GM03348 (cell line): ENCODE results near the gene TSC22D4.
"Not testable (repeated sequence)": the region's sequence is repeated elsewhere in the genome, so short reads cannot be mapped to it uniquely, and the experiment has no call there.

Source experiments
- DNase-seq: peaks from one replicate; pipeline ENCODE4 v3.0.0; 2012; ENCODE audit warnings: low spot score

Gene TSC22D4

GRCh38 chr7:100478958-100479660 is at the start of gene TSC22D4:
Gene TSC22D4 (minus strand): TSS chr7:100479214. CDS start chr7:100478038, 1,176 bp downstream.
- peak; percentile 96 for DNase-seq

DNA sequence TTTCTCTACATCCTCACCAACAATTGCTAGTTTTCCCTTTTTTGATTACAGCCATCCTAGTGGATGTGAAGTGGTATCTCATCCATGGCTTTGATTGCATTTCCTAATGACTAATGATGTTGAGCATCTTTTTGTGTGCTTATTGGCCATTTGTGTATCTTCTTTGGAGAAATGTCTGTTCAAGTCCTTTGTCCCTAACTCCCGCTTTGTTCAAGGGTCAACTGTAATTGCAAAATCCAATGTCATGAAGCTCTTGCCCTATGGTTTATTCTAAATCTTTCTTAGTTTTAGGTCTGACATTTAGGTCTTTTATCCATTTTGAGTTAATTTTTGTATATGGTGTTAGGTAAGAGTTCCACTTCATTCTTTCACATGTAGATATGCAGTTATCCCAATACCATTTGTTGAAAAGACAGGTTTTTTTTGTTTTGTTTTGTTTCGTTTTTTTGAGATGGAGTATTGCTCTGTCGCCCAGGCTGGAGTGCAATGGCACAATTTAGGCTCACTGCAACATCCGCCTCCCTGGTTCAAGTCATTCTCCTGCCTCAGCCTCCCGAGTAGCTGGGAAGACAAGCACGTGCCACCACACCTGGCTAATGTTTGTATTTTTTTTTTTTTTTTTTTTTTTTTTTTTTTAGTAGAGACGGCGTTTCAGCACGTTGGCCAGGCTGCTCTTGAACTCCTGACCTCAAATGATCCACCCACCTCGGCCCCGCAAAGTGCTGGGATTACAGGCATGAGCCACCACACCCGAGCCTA is 49.3 kb upstream of the TSC22D4 start:
- not testable (repeated sequence) for DNase-seq

GRCh38 chr7:100523192-100523591 is 44.2 kb upstream of the TSC22D4 start:
- not testable (repeated sequence) for DNase-seq

- not testable (repeated sequence) for DNase-seq
Observed at GRCh38 chr7:100521909-100522593, 43.0 kb upstream of the TSC22D4 start.

DNA sequence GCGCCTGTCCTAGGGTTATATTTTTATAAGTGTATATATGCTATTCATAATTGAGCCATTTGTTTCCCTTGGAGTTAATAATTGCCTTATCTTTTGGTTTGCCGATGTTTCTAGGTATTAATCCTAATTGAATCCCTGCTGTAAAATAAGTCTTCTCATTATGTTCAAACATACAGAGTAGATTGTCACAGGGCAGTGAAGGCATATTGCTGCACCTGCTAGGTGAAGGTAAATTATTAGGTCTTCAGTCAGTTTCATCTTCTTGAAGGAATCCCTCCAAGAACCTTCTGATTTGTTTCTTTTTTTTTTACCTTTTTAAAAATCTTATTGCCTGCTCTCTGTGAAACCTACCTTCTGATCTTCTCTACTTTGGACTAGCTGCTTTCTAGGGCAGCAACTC is 42.1 kb upstream of the TSC22D4 start:
- no peak for DNase-seq

DNA sequence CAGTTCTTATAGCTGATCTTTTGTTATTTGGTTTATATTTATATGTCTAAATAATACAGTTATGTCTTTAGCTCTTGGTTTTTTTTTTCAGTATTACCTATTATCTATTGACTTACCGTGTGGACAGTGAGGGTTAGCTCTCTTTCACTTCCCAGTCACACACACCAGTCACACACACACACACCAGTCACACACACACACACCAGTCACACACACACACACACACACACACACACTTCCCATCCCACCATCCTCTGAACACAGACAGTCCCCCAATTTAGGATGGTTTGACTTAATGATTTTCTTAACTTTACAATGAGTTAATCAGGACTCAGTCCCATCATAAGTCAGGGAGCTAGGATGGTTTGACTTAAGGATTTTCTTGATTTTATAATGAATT is 41.1 kb upstream of the TSC22D4 start:
- no peak for DNase-seq

- DNase-seq: no peak
Observed at GRCh38 chr7:100519580-100519979, 40.6 kb upstream of the TSC22D4 start.

DNA sequence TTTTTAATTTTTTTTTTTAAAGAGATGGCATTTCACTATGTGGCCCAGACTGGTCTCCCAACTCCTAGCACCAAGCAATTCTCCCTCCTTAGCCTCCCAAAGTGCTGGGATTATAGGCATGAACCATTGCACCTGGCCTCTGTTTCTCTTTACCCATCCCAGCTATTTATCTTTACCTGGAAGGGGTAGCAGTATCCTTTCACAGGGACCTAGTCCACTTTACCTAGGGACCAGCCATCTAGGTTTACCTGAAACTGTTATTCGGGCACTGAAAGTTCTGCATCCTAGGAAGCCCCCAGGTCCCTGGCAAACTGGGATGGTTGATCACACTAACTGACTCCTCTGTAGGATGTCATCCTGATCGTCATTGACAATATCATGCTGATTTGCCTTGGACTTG is 38.3 kb upstream of the TSC22D4 start:
- no peak for DNase-seq

DNA sequence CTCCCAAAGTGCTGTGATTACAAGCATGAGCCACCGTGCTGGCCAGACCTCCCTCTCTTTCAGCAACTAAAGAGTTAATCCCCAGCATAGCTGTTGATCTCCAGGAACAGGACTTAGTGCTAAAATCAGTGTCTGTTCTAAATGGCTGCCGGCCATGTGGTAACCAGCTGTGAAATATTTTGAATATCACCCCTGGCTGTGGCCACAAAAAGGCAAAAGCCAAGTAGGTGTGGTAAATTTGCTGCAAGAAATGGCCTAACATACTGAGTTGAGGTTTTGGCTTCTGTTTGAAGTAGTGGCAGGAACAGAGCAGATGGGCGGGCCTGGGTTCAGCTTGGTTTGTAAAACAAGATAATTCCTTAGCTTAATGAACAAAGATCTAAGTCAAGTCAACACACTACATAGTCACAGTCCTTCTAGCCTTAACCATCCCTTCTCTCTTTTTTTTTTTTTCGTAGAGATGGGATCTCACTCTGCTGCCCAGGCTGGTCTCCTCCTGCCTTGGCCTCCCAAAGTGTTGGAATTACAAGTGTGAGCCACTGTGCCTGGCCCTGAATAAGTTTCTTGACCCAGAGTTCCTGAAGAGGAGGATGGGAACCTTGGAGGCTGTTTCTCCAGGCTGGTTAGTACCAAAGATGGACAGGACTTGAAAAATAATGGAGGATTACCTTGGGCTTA is 37.3 kb upstream of the TSC22D4 start:
- DNase-seq: peak; percentile 87

DNA sequence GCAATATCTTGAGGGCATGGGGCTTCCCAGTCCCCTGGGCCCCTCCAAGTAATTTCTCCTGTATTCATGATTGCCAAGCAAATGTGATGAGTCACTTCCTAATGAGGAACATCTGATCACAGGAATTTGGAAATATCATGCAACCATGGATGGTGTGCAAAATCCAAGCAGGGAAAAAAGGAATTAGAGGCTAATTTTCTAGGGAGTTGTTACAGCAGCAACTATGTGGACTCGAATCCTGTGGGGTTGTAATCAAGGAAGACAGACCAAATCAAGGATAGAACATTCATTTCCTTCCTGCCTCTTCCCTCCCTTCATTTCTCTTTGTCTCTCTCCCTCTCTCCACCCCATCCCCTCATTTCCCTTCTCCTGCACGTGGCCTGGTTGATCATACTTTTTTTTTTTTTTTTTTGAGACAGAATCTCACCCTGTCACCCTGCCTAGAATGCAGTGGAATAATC is 36.1 kb upstream of the TSC22D4 start:
- DNase-seq: peak; percentile 71

DNA sequence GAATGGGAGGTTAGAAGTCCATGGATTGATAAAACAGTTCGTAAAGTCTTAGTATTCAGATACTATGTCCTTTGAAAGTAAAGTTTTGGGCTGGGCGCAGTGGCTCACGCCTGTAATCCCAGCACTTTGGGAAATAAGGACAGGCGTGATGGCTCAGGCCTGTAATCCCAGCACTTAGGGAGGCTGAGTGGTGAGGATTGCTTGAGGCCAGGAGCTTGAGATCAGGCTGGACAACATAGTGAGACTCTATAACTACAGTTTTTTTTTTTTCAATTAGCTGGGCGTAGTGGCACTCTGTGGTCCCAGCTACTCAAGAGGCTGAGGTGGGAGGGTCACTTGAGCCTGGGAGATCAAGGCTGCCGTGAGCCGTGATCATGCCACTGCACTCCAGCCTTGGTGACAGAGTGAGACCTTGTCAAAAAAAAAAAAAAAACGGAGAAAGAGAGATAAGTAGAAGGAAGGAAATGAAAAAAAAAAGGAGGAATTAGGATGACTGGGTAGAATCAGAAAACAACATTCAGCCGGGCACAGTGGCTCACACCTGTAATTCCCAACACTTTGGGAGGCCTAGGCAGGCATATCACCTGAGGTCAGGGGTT is 34.3 kb upstream of the TSC22D4 start:
- DNase-seq: no peak

DNA sequence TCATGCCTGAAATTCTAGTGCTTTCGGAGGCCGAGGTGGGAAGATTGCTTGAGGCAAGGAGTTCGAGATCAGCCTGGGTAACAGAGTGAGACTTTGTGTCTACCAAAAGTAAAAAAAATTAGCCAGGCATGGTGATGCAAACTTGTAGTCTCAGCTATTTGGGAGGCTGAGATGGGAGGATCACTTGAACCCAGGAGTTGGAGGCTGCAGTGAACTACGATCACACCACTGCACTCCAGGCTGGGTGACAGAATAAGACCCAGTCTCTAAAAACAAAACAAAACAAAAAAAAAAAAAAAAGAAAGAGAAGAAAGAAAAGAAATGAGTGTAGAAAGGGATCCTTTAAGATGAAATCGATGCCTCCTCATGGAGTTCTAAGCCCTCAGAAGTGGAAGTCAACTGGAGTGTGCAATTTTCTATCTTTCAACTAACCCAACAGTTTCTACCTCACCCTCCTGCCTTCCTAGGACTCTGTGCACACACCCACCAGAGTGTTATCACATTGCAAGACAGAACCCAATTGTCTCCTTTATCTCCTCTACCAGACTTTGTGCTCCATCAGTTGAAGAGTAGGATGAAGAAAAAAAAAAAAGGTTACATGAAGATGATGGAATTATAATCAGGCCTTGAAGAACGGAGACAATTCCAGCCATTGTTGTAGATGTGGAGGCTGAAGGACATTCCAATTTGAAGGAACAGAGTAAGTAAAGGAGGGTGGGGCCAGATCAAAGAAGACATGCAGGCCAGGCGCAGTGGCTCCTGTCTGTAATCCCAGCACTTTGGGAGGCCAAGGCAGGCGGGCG is 31.6 kb upstream of the TSC22D4 start:
- no peak for DNase-seq

GRCh38 chr7:100509231-100509630 is 30.2 kb upstream of the TSC22D4 start:
- no peak for DNase-seq

GRCh38 chr7:100506356-100506923 is 27.4 kb upstream of the TSC22D4 start:
- no peak for DNase-seq

- DNase-seq: no peak
Observed at GRCh38 chr7:100504887-100505611, 26.0 kb upstream of the TSC22D4 start.

DNA sequence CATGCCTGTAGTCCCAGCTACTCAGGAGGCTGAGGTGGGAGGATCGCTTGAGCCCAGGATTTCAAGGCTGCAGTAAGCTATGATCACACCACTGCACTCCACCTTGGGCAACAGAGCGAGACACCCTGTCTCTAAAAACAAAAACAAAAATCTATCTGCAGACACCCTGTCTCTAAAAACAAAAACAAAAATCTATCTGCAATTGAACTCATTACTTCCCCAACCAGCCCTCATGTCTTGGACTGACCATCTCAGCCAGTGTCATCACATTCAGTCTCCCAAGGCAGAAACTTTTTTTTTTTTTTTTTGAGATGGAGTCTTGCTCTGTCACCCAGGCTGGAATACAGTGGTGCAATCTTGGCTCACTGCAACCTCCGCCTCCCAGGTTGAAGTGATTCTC is 25.0 kb upstream of the TSC22D4 start:
- not testable (repeated sequence) for DNase-seq

- DNase-seq: not testable (repeated sequence)
Observed at GRCh38 chr7:100500743-100501142, 21.7 kb upstream of the TSC22D4 start.

DNA sequence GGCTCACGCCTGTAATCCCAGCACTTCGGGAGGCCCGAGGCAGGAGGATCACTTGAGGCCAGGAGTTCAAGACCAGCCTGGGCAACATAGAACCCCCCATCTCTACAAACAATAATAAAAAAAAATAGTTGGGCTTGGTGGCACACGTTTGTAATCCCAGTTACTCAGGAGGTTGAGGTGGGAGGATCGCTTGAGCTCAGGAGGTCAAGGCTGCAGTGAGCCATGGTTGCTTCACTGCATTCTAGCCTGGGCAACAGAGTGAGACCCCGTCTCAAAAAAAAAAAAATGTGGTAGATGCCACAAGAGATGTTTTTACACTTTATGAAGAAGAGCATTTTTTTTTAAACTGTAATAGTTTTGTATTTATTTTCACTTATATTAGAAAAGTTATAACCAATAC is 17.5 kb upstream of the TSC22D4 start:
- DNase-seq: no peak

GRCh38 chr7:100493476-100494264 is 14.7 kb upstream of the TSC22D4 start:
- no peak for DNase-seq
